Measurements from ENCODE around the gene LANCL3.
"Not testable (repeated sequence)": the region's sequence is repeated elsewhere in the genome, so short reads cannot be mapped to it uniquely, and the experiment has no call there.

The LANCL3 gene

GRCh38 chrX:37571426-37572107 lies at the start of gene LANCL3:
TSS of gene LANCL3 (plus strand) at chrX:37571661. CDS start at chrX:37571871, 210 bp downstream.
- DNase-seq (ENCODE audit: low read depth): not testable (repeated sequence)

GRCh38 chrX:37523673-37524072 lies 47.8 kb upstream of the LANCL3 start:
- not testable (repeated sequence) for DNase-seq (ENCODE audit: low read depth)

- DNase-seq (ENCODE audit: low read depth): no peak
Measured at GRCh38 chrX:37541991-37542390, 29.5 kb upstream of the LANCL3 start.

- no peak for DNase-seq (ENCODE audit: low read depth)
Measured at GRCh38 chrX:37542791-37543190, 28.7 kb upstream of the LANCL3 start.

GRCh38 chrX:37543324-37543723 lies 28.1 kb upstream of the LANCL3 start:
- DNase-seq (ENCODE audit: low read depth): no peak

- not testable (repeated sequence) for DNase-seq (ENCODE audit: low read depth)
Measured at GRCh38 chrX:37544531-37544930, 26.9 kb upstream of the LANCL3 start.

GRCh38 chrX:37545066-37545465 lies 26.4 kb upstream of the LANCL3 start:
- no peak for DNase-seq (ENCODE audit: low read depth)

- DNase-seq (ENCODE audit: low read depth): not testable (repeated sequence)
Measured at GRCh38 chrX:37549619-37550018, 21.8 kb upstream of the LANCL3 start.

- DNase-seq (ENCODE audit: low read depth): no peak
Measured at GRCh38 chrX:37553476-37553875, 18.0 kb upstream of the LANCL3 start.

- DNase-seq (ENCODE audit: low read depth): not testable (repeated sequence)
Measured at GRCh38 chrX:37565254-37565653, 6.2 kb upstream of the LANCL3 start.

GRCh38 chrX:37570349-37570748 lies 1.1 kb upstream of the LANCL3 start:
- not testable (repeated sequence) for DNase-seq (ENCODE audit: low read depth)

- not testable (repeated sequence) for DNase-seq (ENCODE audit: low read depth)
Measured at GRCh38 chrX:37572108-37572587, 687 bp downstream of the LANCL3 start.

GRCh38 chrX:37573121-37573520 lies 1.7 kb downstream of the LANCL3 start:
- not testable (repeated sequence) for DNase-seq (ENCODE audit: low read depth)

GRCh38 chrX:37578045-37578444 lies 6.6 kb downstream of the LANCL3 start:
- no peak for DNase-seq (ENCODE audit: low read depth)

- no peak for DNase-seq (ENCODE audit: low read depth)
Measured at GRCh38 chrX:37580080-37580479, 8.6 kb downstream of the LANCL3 start.

- DNase-seq (ENCODE audit: low read depth): not testable (repeated sequence)
Measured at GRCh38 chrX:37587337-37587736, 15.9 kb downstream of the LANCL3 start.

GRCh38 chrX:37590047-37590446 lies 18.6 kb downstream of the LANCL3 start:
- no peak for DNase-seq (ENCODE audit: low read depth)

- DNase-seq (ENCODE audit: low read depth): no peak
Measured at GRCh38 chrX:37594755-37595382, 23.4 kb downstream of the LANCL3 start.

- no peak for DNase-seq (ENCODE audit: low read depth)
Measured at GRCh38 chrX:37599729-37600128, 28.3 kb downstream of the LANCL3 start.

- DNase-seq (ENCODE audit: low read depth): no peak
Measured at GRCh38 chrX:37603938-37604409, 32.5 kb downstream of the LANCL3 start.

GRCh38 chrX:37607243-37607642 lies 35.8 kb downstream of the LANCL3 start:
- no peak for DNase-seq (ENCODE audit: low read depth)

GRCh38 chrX:37608156-37608555 lies 36.7 kb downstream of the LANCL3 start:
- no peak for DNase-seq (ENCODE audit: low read depth)

- no peak for DNase-seq (ENCODE audit: low read depth)
Measured at GRCh38 chrX:37609727-37610126, 38.3 kb downstream of the LANCL3 start.
